GM12878 (cell line): ENCODE measurements around the gene KIDINS220. TPM values are rescaled to one million over a fixed set of nuclear protein-coding genes. Genes with fewer than 3 reads are reported as not detected.

ENCODE experiments used
- ATF2 ChIP-seq: IDR thresholded peaks from 2 replicates; pipeline ENCODE4 v1.6.1; 2012; ENCODE audit warnings: low read length, inconsistent platforms
- CBX5 ChIP-seq: sonication (generic); IDR thresholded peaks from 2 replicates; pipeline ENCODE4 v1.6.1; 2016; ENCODE audit warnings: low read depth, moderate library complexity, mild to moderate bottlenecking, inconsistent platforms
- CEBPZ ChIP-seq: fragments of 150-350 bp; IDR thresholded peaks from 2 replicates; pipeline ENCODE4 v1.6.1; 2016; ENCODE audit warnings: low read depth, low read length
- DPF2 ChIP-seq: fragments of 450-650 bp; IDR thresholded peaks from 2 replicates; pipeline ENCODE4 v1.6.1; 2017; ENCODE audit warnings: mild to moderate bottlenecking
- HDAC6 ChIP-seq: fragments of 200-600 bp; sonication (generic); IDR thresholded peaks from one replicate; pipeline ENCODE4 v1.8.0; 2017; ENCODE audit warnings: antibody characterized with exemption; ENCODE audit not compliant: unreplicated experiment
- KAT2A ChIP-seq: conservative IDR thresholded peaks from 2 replicates; pipeline ENCODE4 v1.6.1; 2011; ENCODE audit warnings: low read depth, low read length; ENCODE audit not compliant: control insufficient read depth
- NFIC ChIP-seq: IDR thresholded peaks from 2 replicates; pipeline ENCODE4 v1.6.1; 2012; ENCODE audit warnings: low read depth, mild to moderate bottlenecking, inconsistent platforms, low read length, moderate library complexity
- POU2F2 ChIP-seq: IDR thresholded peaks from 3 replicates; pipeline ENCODE4 v1.6.1; 2011; ENCODE audit warnings: low read depth, mild to moderate bottlenecking, low read length, borderline replicate concordance
- PRDM15 ChIP-seq: fragments of 450-650 bp; formaldehyde crosslinking; IDR thresholded peaks from 2 replicates; pipeline ENCODE4 v1.4.0; 2020; ENCODE audit warnings: mild to moderate bottlenecking, moderate library complexity
- RUNX3 ChIP-seq: IDR thresholded peaks from 2 replicates; pipeline ENCODE4 v1.6.1; 2012; ENCODE audit warnings: low read length, inconsistent platforms
- SMARCA5 ChIP-seq: fragments of 450-650 bp; IDR thresholded peaks from 2 replicates; pipeline ENCODE4 v1.6.1; 2017; ENCODE audit warnings: mild to moderate bottlenecking
- TCF12 ChIP-seq: IDR thresholded peaks from 2 replicates; pipeline ENCODE4 v1.6.1; 2011; ENCODE audit warnings: low read depth, mild to moderate bottlenecking, low read length
- ZNF24 ChIP-seq: fragments of 450-650 bp; IDR thresholded peaks from 2 replicates; pipeline ENCODE4 v1.6.1; 2017; ENCODE audit warnings: antibody characterized with exemption, mild to moderate bottlenecking
- polyA plus RNA-seq, 11 experiments: library from polyadenylated mRNA; depleted of rRNA in 4 of 11; unstranded in 6 of 11; stranded (reverse) in 5 of 11; fragments of >200 nt; fragmentation: Nextera tagmentation in 4 of 11; fragmentation: Illumina TruSeq in 1 of 11; extraction: Ambion mirVana in 4 of 11; extraction: Trizol in 1 of 11; gene quantifications; 1 replicate in 1 of 11; 2 replicates in 10 of 11; pipeline versions ENCODE4 v1.2.1 to v1.2.3, GENCODE V29; 2011 to 2016; ENCODE audit warnings: inconsistent platforms in 2 of 11, missing spikeins in 2 of 11, low read depth in 1 of 11
- total RNA-seq, 4 experiments: library from RNA; depleted of rRNA in 3 of 4; stranded (reverse); fragments of >200 nt in 3 of 4; fragmentation: Illumina TruSeq in 1 of 4; extraction: Trizol in 1 of 4; gene quantifications; 2 replicates each; pipeline versions ENCODE4 v1.2.1 to v1.2.3, GENCODE V29; 2013 to 2021
- TF ChIP-seq, protein P1 (sequence below): fragments of 450-650 bp; IDR thresholded peaks from 2 replicates; pipeline ENCODE4 v1.6.1; 2017; ENCODE audit warnings: mild to moderate bottlenecking, moderate library complexity

KIDINS220 gene
- total and polyA plus RNA-seq, 10 of the 15 experiments (the other 5 are each of a cell fraction or from before 2014, with no cell fraction given): 6.0 to 31.2 (median 16.0) TPM

DNA sequence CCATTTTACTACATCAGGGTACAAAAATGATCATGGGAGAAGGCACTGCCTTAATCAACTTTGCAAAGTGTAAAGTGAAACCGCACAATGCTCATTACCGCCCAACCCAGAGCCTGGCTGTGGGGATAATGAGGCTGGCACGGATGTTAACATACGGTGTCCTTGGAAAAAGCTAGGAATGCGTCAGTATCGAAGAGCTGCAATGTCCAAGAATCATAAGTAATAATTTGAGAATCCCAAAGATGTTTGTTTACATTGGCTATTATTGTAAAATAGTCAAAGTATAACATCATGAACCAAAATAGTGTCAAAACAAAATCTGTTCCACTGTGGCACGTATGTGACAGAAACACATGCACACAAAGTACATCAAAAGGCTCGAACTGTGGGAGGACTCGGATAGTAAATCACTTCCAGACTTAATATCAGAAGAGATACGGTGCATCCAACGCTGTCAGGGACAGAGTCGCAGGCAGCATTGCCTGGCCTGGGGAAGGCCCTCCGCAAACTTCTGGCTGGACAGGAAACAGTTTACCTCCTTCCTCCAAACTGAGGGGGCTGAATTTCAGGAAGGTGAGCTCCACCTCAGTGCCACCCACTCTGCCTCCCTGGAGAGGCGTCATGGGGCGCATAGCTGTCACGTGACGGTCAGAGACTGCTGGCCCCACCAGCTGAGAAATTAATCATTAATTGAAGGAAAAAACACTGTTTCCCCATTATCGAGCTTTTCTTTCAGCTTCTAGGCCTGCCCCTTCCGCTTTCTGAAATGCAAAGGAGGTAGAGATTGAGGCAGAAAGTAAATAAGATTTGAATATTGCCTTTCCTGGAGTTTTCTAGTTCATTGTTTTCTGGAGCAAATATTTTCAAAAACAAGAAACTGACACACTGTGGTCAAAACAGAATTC lies 157.3 kb downstream of the KIDINS220 start (continued):
- TF ChIP-seq CEBPZ: no peak
- TF ChIP-seq TCF12: no peak
- no peak for TF ChIP-seq ZNF24
- peak; percentile 63 for TF ChIP-seq DPF2
- no peak; the same call in 2 of the 3 replicates for TF ChIP-seq POU2F2
- TF ChIP-seq RUNX3: no peak
- TF ChIP-seq SMARCA5: 0 out of 2 replicates have a peak, but pooled peaks have one; percentile 31
- TF ChIP-seq ATF2: no peak
- no peak for TF ChIP-seq CBX5
- TF ChIP-seq NFIC: no peak
- no peak for TF ChIP-seq KAT2A
- TF ChIP-seq, protein P1, sequence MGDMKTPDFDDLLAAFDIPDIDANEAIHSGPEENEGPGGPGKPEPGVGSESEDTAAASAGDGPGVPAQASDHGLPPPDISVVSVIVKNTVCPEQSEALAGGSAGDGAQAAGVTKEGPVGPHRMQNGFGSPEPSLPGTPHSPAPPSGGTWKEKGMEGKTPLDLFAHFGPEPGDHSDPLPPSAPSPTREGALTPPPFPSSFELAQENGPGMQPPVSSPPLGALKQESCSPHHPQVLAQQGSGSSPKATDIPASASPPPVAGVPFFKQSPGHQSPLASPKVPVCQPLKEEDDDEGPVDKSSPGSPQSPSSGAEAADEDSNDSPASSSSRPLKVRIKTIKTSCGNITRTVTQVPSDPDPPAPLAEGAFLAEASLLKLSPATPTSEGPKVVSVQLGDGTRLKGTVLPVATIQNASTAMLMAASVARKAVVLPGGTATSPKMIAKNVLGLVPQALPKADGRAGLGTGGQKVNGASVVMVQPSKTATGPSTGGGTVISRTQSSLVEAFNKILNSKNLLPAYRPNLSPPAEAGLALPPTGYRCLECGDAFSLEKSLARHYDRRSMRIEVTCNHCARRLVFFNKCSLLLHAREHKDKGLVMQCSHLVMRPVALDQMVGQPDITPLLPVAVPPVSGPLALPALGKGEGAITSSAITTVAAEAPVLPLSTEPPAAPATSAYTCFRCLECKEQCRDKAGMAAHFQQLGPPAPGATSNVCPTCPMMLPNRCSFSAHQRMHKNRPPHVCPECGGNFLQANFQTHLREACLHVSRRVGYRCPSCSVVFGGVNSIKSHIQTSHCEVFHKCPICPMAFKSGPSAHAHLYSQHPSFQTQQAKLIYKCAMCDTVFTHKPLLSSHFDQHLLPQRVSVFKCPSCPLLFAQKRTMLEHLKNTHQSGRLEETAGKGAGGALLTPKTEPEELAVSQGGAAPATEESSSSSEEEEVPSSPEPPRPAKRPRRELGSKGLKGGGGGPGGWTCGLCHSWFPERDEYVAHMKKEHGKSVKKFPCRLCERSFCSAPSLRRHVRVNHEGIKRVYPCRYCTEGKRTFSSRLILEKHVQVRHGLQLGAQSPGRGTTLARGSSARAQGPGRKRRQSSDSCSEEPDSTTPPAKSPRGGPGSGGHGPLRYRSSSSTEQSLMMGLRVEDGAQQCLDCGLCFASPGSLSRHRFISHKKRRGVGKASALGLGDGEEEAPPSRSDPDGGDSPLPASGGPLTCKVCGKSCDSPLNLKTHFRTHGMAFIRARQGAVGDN: 0 out of 2 replicates have a peak, but pooled peaks have one; percentile 19
- no peak for TF ChIP-seq PRDM15 (CRISPR knock-in tag)
- TF ChIP-seq HDAC6: no peak
